Right cardiac atrium (tissue), 5 donors: ENCODE measurements around the gene WNT7B. TPM values are rescaled to one million over a fixed set of nuclear protein-coding genes. Genes with fewer than 3 reads are reported as not detected.

Source experiments
- ATAC-seq, 2 donors: fragments of 200-7000 bp; cut with Tn5 transposase; one replicate each; pipeline versions ENCODE4 v1.8.0 to v1.9.1; 2020; ENCODE audit warnings: moderate library complexity in 2 of 2, mild to moderate bottlenecking in 1 of 2
- DNase-seq, 3 donors: peaks; one replicate each; pipeline ENCODE4 v3.0.0-alpha.2; 2020
- H3K27ac ChIP-seq: one replicate; pipeline ENCODE4 v1.5.1; 2013; ENCODE audit warnings: mild to moderate bottlenecking, low read length, control low read depth, moderate library complexity
- H3K27me3 ChIP-seq: one replicate; pipeline ENCODE4 v1.6.1; 2013; ENCODE audit not compliant: control insufficient read depth, insufficient read depth
- H3K4me1 ChIP-seq: one replicate; pipeline ENCODE4 v1.6.1; 2013; ENCODE audit warnings: low read length; ENCODE audit not compliant: control insufficient read depth, insufficient read depth
- H3K4me3 ChIP-seq: one replicate; pipeline ENCODE4 v1.5.1; 2013; ENCODE audit warnings: low read length, control low read depth
- H3K9me3 ChIP-seq: one replicate; pipeline ENCODE4 v1.6.1; 2013; ENCODE audit warnings: low read length; ENCODE audit not compliant: control insufficient read depth
- WGBS: extraction: QIAGEN DNeasy Blood & Tissue Kit; methylation state at CpG from one replicate; pipeline ENCODE4 v1.1.7; 2013; 5-methylcytosine and 5-hydroxymethylcytosine counted together
- intact Hi-C, 4 donors: fragments of 100-400 bp; cut with DNase I; formaldehyde crosslinking; loops; one replicate each; pipeline versions ENCODE4 v1.11.0 to v1.14.0; 2022 to 2023
- polyA plus RNA-seq: library from polyadenylated mRNA; stranded (reverse); fragments of 200-250 nt; gene quantifications from one replicate; pipeline ENCODE4 v1.2.3, GENCODE V29; 2013
- total RNA-seq, 4 donors: library from RNA; stranded (reverse); fragmentation: NEBNext Ultra II Directional; extraction: Animal tissue kit (Norgen Biotek cat#: 25700); gene quantifications; one replicate each; pipeline ENCODE4 v1.2.1, GENCODE V29; 2021
- donor health status: healthy with polysubstance abuse.
- donor health status: DM: no; HTN: yes; CAD: no.
- donor health status: DM: no; HTN: no; CAD: no.
- donor health status: DM: no; HTN: yes; CAD: no; lungs with severe emphysema.
- donor health status: DM: yes; HTN: yes; CAD: no.

The WNT7B gene
- total and polyA plus RNA-seq, 5 donors: not detected

DNA sequence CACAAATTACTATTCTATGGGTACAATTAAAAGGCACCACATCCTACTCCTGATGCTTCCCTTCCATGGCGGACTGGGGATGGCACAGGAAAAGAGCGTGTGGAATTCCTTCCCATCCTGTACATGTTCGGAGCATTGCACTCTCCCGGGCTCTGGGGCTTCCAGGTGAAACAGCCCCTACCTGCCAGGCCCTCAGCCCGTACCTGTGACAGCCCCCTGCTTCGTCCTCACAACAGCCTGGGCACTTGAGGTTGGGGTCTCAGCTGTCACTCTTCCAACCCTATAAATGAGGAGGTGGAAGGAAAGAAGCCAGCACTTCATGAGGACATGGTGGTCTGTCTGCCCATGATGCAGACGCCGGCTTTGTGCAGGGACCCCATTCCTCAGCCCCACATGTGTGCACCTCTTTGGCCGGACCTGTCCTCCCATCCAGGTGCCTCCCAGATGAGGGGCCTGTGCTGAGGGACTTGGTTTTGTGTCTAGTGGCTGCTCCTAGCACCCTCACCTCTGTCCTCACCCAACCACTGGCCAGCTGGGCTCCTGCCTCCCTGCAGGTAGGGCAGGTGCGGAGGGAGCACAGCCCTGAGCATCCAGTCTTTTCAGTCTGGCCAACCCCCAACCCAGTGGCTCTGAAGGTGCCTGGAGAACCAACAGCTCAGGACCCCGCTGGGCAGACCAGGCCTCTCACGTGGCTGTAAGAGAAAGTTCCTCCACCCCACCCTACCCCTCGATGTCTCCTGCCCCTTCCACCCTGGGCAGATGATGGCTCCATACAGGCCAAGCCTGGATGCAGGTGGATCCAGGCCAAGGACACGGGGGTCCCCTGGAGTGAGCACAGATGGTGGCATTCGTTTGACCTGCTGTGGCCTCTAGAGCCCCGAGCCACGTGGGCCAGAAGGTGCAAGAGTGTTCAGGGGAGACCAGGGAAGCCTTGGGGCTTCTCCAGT, 23.4 kb upstream of the WNT7B start:
- Histone ChIP-seq H3K27me3 (no peaks in the 10 kb centered on the region), H3K4me1 (peaks cover 17% of the 10 kb centered on the region), H3K4me3 (no peak overlapping the region), H3K9me3 (no peaks in the 10 kb centered on the region), H3K27ac (no peak overlapping the region)
- intact Hi-C loops: loop anchor here in 1 of 4 donors (10.0 kb wide), 2 partner anchors 74 to 294 kb away; partner anchors contain the start of gene GTSE1
- ATAC-seq (no peak), DNase-seq (peak; percentile 9 to 58 (median 48))
- 91% methylated on average over 17 of the region's 17 CpGs for WGBS

DNA sequence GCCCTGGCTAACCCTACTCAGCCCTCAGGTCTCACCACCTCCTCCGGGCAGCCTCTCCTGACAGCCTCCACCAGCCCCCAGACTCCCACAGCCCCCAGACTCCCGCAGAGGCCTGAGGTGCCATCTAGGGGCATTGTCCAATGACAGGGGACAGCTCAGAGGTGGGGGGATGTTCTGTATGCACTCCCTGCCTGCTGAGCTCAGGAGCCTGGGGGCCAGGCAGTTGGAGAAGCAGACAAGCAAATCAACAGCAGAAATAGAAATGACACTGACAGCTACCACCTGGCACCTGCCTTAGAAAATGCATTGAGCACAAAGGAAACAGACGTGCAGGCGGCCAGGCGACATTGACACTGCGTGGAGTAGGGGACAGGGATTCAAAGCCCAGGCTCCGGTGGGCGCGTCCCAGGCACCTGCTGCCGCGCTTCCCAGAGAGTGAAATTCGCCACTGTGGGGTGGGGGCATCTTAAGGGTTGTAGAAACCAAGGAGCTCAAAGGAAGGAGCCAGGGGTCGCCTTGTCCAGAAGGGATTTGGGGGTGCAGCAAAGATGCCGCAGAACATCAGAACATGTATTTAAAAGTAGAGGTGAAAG, 22.5 kb upstream of the WNT7B start:
- no peak for ATAC-seq
- no peak overlapping the region for H3K4me3 ChIP-seq
- no peak overlapping the region for H3K27ac ChIP-seq
- no peaks in the 10 kb centered on the region for H3K27me3 ChIP-seq
- intact Hi-C loops: loop anchor here in 3 of 4 donors (5.0 to 10.0 kb wide), 3 partner anchors 118 to 315 kb away; partner anchors contain the start of gene GTSE1 (in 1 of the 3)
- no peaks in the 10 kb centered on the region for H3K9me3 ChIP-seq
- WGBS: 93% methylated on average over 14 of the region's 14 CpGs
- peaks cover 17% of the 10 kb centered on the region for H3K4me1 ChIP-seq
- peak; percentile 16 to 50 (median 48) for DNase-seq

DNA sequence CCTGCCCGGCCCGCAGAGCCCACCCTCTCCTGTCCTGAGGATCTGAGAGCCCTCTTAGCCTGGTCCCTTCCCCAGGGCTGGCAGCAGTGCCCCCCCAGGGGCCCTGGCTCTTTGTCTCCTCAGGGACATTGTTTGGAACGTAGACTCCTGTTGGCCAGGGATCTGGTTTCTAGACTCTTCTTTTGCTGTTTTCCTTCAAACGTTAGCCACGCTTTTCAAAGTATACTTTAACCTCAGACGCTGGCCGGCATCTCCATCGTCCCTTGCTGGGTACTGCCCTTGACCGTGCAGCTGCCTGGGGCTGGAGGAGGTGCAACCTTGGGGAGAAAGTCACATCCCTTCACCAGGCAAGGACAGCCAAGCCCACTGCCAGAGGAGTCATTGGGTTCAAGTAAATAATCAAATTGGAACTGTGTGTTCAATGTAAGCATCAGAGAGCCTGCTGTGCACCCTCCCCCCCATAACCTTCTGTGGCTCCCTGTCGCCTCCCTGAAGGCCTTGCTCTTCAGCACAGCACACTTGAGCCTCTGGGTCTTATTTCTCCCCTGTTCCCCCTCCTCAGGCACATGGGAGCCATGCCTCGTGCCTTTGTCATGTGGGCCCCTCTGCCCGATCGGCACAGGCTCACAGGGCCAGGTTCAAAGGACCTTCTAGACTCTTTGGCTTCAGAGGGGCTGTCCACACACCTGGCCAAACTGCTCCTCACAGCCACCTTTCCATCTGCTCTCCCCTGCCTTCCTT, 21.8 kb upstream of the WNT7B start:
- Histone ChIP-seq H3K27me3 (no peaks in the 10 kb centered on the region), H3K4me1 (peaks cover 17% of the 10 kb centered on the region), H3K9me3 (no peaks in the 10 kb centered on the region), H3K4me3 (no peak overlapping the region), H3K27ac (peak overlapping the region; percentile 75)
- WGBS: 72% methylated on average over 13 of the region's 13 CpGs
- DNase-seq: peak in 2 of 3 donors; percentile 43 to 45
- ATAC-seq: no peak
- intact Hi-C loops: loop anchor here in 3 of 4 donors (5.0 to 10.0 kb wide), 3 partner anchors 118 to 316 kb away; partner anchors contain the start of gene GTSE1 (in 1 of the 3)

DNA sequence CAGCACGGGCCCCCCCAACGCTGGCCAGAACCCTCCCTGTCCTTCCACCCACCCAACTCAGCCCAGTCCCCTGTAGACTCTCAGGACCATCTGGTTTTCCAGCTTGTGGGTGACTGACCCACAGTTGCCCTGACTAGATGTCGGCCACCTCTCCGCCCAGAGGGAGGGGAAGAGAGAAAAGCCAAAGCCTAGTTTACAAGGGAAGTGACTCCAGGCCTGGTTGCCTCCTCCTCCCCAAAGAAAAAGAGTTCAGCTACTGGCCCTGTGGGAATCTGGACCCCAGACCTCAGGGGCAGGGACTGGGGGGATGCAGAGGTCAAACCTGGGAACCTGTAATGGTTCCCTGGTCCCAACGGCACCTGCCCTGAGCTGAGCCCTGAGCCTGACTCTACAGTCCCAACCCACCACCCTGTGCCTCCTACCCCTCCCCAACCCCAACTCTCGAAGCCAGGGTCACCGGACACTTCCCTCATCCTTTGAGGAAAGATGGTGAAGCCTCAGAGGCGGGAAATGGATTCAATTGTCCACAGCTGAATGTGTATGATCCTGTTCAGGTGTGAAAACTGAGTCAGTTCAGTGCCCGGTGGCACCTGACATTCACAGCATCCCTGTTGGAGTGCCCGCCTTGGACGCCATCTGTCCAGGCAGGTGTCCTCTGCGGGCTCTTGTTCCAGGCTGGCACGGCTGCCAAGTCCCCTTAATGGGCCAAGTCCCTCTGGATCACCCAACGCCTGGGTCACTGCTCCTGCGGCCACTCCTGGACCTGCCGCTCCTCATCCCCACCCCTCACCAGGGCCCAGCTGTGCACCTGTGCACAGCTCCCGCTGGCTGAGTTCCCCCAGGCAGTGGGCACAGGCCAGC, 21.0 kb upstream of the WNT7B start:
- ATAC-seq (peak; percentile 41 to 46), DNase-seq (peak; percentile 26 to 76 (median 73))
- Histone ChIP-seq H3K9me3 (no peaks in the 10 kb centered on the region), H3K27ac (peak overlapping the region; percentile 75), H3K27me3 (no peaks in the 10 kb centered on the region), H3K4me3 (no peak overlapping the region), H3K4me1 (peaks cover 17% of the 10 kb centered on the region)
- WGBS: 48% methylated on average over 17 of the region's 17 CpGs
- intact Hi-C loops: loop anchor here in 3 of 4 donors (5.0 to 10.0 kb wide), 3 partner anchors 119 to 317 kb away; partner anchors contain the start of gene GTSE1 (in 1 of the 3)

- WGBS: 10% methylated on average over 16 of the region's 16 CpGs
- ATAC-seq (peak; percentile 89 to 90), DNase-seq (peak; percentile 93 to 98 (median 98))
- Histone ChIP-seq H3K4me3 (no peak overlapping the region), H3K4me1 (peaks cover 17% of the 10 kb centered on the region), H3K9me3 (no peaks in the 10 kb centered on the region), H3K27me3 (no peaks in the 10 kb centered on the region), H3K27ac (peak overlapping the region; percentile 75)
- intact Hi-C loops: loop anchor here in 3 of 4 donors (5.0 to 10.0 kb wide), 3 partner anchors 120 to 318 kb away; partner anchors contain the start of gene GTSE1 (in 1 of the 3)
Observed at GRCh38 chr22:45997077-45997776, 20.3 kb upstream of the WNT7B start.

DNA sequence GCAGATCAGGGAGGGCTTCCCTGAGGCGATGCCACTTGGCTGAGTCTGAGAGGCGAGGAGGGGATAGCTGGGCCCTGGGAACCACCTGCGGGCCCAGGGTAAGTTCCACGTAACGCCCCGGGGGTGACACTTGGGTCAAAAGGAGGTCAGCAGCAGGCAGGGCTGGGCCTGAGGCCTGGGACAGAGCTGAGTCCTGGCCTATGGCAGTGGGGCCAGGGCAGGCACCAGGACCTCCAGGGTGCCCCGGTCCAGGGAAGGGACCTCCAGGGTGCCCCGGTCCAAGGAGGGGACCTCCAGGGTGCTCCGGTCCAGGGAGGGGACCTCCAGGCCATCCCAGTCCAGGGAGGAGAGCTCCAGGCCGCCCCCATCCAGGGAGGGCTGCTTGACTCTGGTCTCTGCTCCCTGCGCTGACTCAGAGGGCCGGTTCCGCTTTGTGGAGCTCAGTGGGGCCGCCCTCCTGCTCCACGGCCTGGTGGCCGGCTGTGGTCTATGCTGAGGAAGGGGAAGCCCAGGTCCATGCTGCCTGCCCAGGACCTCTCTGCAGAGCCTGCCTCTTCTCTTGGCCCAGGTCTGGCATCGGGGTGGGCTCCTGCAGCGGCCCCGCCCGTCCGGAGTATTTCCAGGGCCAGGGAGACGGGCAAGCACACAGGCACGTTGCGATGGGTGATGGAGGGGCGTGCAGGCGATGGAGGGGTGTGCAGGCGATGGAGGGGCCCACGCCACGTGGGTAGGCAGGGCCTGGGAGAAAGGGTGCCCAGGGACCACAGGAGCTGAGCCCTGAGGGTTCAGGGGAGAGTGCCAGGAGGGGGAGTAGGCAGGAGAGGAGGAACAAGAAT, 19.5 kb upstream of the WNT7B start:
- intact Hi-C loops: loop anchor here in 3 of 4 donors (5.0 to 10.0 kb wide), 3 partner anchors 121 to 318 kb away; partner anchors contain the start of gene GTSE1 (in 1 of the 3)
- Histone ChIP-seq H3K9me3 (no peaks in the 10 kb centered on the region), H3K4me3 (no peak overlapping the region), H3K27me3 (no peaks in the 10 kb centered on the region), H3K27ac (peak overlapping the region; percentile 71), H3K4me1 (peaks cover 15% of the 10 kb centered on the region)
- ATAC-seq (peak; percentile 42 to 60), DNase-seq (peak; percentile 81 to 90 (median 89))
- WGBS: 58% methylated on average over 29 of the region's 29 CpGs

DNA sequence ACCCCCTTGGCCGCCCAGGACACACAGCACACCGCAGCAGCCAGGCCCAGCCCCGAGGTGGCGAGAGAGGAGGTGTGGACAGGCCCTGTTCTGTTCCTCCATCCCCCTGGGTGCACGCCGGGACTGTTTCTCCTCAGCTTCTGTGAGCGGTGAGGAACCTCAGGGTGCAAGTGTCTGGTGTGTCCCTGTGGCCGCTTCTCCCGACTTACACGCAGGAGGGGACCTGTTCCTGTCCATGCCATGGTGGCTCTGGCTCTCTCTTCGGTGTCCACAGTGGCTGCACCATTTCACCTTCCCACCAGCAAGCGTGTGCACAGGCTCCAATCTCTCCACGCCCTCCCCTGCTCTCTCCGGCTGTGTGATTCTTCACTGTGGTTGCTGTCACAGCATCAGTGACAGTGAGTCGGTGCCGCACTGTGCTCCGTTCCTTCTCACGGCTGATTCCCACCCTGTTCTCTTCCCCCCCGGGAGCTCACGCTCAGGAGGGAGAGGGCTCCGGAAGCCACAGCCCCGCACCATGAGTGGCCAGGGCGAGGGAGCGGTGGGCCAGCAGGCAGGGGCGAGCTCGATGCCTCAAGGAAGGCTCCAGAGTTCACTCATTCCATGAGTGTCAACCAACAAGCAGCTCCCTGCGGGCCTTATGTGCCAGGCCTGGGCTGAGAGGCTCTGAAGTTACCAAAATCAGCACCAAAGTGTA, 18.6 kb upstream of the WNT7B start:
- DNase-seq (peak; percentile 26 to 68 (median 54)), ATAC-seq (no peak)
- no peak overlapping the region for H3K27ac ChIP-seq
- no peak overlapping the region for H3K4me3 ChIP-seq
- H3K9me3 ChIP-seq: no peaks in the 10 kb centered on the region
- 79% methylated on average over 27 of the region's 27 CpGs for WGBS
- H3K27me3 ChIP-seq: no peaks in the 10 kb centered on the region
- intact Hi-C loops: loop anchor here in 3 of 4 donors (2.0 to 10.0 kb wide), 4 partner anchors 121 to 319 kb away; partner anchors contain the start of gene GTSE1 (in 1 of the 3)
- H3K4me1 ChIP-seq: peaks cover 10% of the 10 kb centered on the region
